Panc1 (cell line): ENCODE measurements around the gene CCDC80. TPM values are rescaled to one million over a fixed set of nuclear protein-coding genes. Genes with fewer than 3 reads are reported as not detected.

Source experiments
- ATAC-seq: fragments of 200-7000 bp; cut with Tn5 transposase; 2 replicates; pipeline ENCODE4 v1.9.1; 2020; ENCODE audit warnings: mild to moderate bottlenecking, moderate library complexity
- BruUV-seq: library from RNA; stranded (reverse); fragments of 400-500 nt; replicated peaks from 2 replicates; lab custom pipeline; 2021; lab: Mats Ljungman, UMichigan
- CTCF ChIA-PET: fragments of 300-600 bp; sonication (Branson Sonifier 250); formaldehyde crosslinking; loops from one replicate; lab custom pipeline; 2022; ENCODE audit warnings: antibody characterized with exemption; lab: Charles Lee
- POLR2A ChIA-PET: fragments of 300-600 bp; sonication (Branson Sonifier 250); formaldehyde crosslinking; loops from one replicate; lab custom pipeline; 2022; ENCODE audit warnings: antibody characterized with exemption; lab: Charles Lee
- DNase-seq: peaks from one replicate; pipeline ENCODE4 v3.0.0-alpha.2; 2010; ENCODE audit warnings: low read depth, low spot score
- H3K27ac ChIP-seq: 2 replicates; pipeline ENCODE4 v1.5.1; 2011; ENCODE audit warnings: mild to moderate bottlenecking, low read length, inconsistent platforms
- H3K27me3 ChIP-seq: fragments of 200-500 bp; sonication (Bioruptor generic); 2 replicates; pipeline ENCODE4 v1.6.0; 2014; ENCODE audit warnings: low read length, inconsistent platforms; ENCODE audit not compliant: control insufficient read depth, insufficient read depth
- H3K36me3 ChIP-seq: fragments of 200-500 bp; sonication (Bioruptor generic); 2 replicates; pipeline ENCODE4 v1.5.1; 2014; ENCODE audit warnings: inconsistent platforms, mild to moderate bottlenecking, low read length, moderate library complexity; ENCODE audit not compliant: control insufficient read depth, insufficient read depth
- H3K4me1 ChIP-seq: 2 replicates; pipeline ENCODE4 v1.5.1; 2011; ENCODE audit warnings: inconsistent platforms, mild to moderate bottlenecking, low read length, moderate library complexity; ENCODE audit not compliant: control insufficient read depth, insufficient read depth
- H3K4me3 ChIP-seq, 2 experiments: 2 replicates each; pipeline ENCODE4 v1.5.1; 2011 to 2012; ENCODE audit warnings: low read depth in 2 of 2, low read length in 2 of 2, mild to moderate bottlenecking in 2 of 2, inconsistent platforms in 1 of 2, moderate library complexity in 1 of 2
- H3K9me3 ChIP-seq: fragments of 200-500 bp; sonication (Bioruptor generic); 2 replicates; pipeline ENCODE4 v1.5.1; 2014; ENCODE audit warnings: low read depth, mild to moderate bottlenecking, inconsistent platforms, low read length, moderate library complexity; ENCODE audit not compliant: control insufficient read depth, insufficient read depth
- POLR2AphosphoS5 ChIP-seq: IDR thresholded peaks from 2 replicates; pipeline ENCODE4 v1.6.1; 2012; ENCODE audit warnings: mild to moderate bottlenecking, low read depth, low read length, moderate library complexity
- SIN3A ChIP-seq: IDR thresholded peaks from 2 replicates; pipeline ENCODE4 v1.6.1; 2012; ENCODE audit warnings: low read depth, mild to moderate bottlenecking, low read length, moderate library complexity, borderline replicate concordance; ENCODE audit not compliant: insufficient read depth
- TCF7L2 ChIP-seq: IDR thresholded peaks from 2 replicates; pipeline ENCODE4 v1.6.1; 2011; ENCODE audit warnings: mild to moderate bottlenecking, low read depth, low read length, inconsistent platforms
- in situ Hi-C: cut with HindIII; loops from 2 replicates; pipeline ENCODE4 v1.10.0; 2016; ENCODE audit warnings: low sequenced_read_pairs, low pct_unique_long_range_greater_than_20kb
- intact Hi-C: fragments of 100-400 bp; cut with micrococcal nuclease; formaldehyde crosslinking; loops from one replicate; pipeline ENCODE4 v1.10.0; 2022; ENCODE audit not compliant: unreplicated experiment
- total RNA-seq: library from RNA; stranded (reverse); gene quantifications from one replicate; pipeline ENCODE4 v1.2.1, GENCODE V29; 2021; ENCODE audit not compliant: unreplicated experiment
- TF ChIP-seq, protein P1 (sequence below): fragments of 450-650 bp; IDR thresholded peaks from 2 replicates; pipeline ENCODE4 v1.5.1; 2017; ENCODE audit warnings: mild to moderate bottlenecking
- TF ChIP-seq, protein P2 (sequence below), 2 experiments: IDR thresholded peaks; 2 replicates each; pipeline ENCODE4 v1.6.1; 2011 to 2012; ENCODE audit warnings: low read depth in 2 of 2, control low read depth in 1 of 2, low read length in 1 of 2, mild to moderate bottlenecking in 1 of 2, moderate library complexity in 1 of 2; ENCODE audit not compliant: insufficient read depth in 1 of 2

Gene CCDC80
- total RNA-seq, 1 experiment from 2014 or later: 0.64 TPM

DNA sequence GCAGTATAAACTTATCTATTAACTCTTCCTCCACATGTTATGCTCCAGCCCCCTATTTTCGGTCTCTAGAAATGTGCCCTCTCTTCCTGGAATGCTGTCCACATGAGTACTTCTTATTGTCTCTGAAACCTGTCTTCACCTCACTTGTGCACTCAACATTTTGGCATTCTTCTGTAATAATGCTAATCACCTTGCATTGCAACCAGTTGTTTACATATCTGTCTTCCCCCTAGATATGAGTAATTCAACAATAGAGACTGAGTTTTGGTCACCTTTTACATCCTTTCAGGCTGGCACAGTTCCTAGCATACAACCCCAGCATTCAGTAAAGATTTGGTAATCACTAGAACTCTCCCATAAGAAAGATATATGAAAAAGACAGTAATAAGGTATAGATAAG, 17.2 kb downstream of the CCDC80 start:
- ATAC-seq: no peak
- no peak overlapping the region for H3K27ac ChIP-seq
- POLR2A ChIA-PET: no interaction called here
- no peaks in the 10 kb centered on the region for H3K27me3 ChIP-seq
- DNase-seq: no peak
- no peaks in the 10 kb centered on the region for H3K36me3 ChIP-seq
- H3K4me3 ChIP-seq: no peak overlapping the region
- intact Hi-C loops: no loop called here
- no TSS peak for BruUV-seq
- no peak for TF ChIP-seq POLR2AphosphoS5
- TF ChIP-seq TCF7L2: no peak
- TF ChIP-seq, protein P1, sequence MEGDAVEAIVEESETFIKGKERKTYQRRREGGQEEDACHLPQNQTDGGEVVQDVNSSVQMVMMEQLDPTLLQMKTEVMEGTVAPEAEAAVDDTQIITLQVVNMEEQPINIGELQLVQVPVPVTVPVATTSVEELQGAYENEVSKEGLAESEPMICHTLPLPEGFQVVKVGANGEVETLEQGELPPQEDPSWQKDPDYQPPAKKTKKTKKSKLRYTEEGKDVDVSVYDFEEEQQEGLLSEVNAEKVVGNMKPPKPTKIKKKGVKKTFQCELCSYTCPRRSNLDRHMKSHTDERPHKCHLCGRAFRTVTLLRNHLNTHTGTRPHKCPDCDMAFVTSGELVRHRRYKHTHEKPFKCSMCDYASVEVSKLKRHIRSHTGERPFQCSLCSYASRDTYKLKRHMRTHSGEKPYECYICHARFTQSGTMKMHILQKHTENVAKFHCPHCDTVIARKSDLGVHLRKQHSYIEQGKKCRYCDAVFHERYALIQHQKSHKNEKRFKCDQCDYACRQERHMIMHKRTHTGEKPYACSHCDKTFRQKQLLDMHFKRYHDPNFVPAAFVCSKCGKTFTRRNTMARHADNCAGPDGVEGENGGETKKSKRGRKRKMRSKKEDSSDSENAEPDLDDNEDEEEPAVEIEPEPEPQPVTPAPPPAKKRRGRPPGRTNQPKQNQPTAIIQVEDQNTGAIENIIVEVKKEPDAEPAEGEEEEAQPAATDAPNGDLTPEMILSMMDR: no peak
- no peak for TF ChIP-seq SIN3A
- TF ChIP-seq, protein P2, sequence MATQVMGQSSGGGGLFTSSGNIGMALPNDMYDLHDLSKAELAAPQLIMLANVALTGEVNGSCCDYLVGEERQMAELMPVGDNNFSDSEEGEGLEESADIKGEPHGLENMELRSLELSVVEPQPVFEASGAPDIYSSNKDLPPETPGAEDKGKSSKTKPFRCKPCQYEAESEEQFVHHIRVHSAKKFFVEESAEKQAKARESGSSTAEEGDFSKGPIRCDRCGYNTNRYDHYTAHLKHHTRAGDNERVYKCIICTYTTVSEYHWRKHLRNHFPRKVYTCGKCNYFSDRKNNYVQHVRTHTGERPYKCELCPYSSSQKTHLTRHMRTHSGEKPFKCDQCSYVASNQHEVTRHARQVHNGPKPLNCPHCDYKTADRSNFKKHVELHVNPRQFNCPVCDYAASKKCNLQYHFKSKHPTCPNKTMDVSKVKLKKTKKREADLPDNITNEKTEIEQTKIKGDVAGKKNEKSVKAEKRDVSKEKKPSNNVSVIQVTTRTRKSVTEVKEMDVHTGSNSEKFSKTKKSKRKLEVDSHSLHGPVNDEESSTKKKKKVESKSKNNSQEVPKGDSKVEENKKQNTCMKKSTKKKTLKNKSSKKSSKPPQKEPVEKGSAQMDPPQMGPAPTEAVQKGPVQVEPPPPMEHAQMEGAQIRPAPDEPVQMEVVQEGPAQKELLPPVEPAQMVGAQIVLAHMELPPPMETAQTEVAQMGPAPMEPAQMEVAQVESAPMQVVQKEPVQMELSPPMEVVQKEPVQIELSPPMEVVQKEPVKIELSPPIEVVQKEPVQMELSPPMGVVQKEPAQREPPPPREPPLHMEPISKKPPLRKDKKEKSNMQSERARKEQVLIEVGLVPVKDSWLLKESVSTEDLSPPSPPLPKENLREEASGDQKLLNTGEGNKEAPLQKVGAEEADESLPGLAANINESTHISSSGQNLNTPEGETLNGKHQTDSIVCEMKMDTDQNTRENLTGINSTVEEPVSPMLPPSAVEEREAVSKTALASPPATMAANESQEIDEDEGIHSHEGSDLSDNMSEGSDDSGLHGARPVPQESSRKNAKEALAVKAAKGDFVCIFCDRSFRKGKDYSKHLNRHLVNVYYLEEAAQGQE (IDR thresholded peaks at IDR 0.05; ENCODE audit: insufficient read depth in 1 of 2, low read depth in 2 of 2, low read length in 1 of 2): no peak
- no peaks in the 10 kb centered on the region for H3K4me1 ChIP-seq
- no peaks in the 10 kb centered on the region for H3K9me3 ChIP-seq
- in situ Hi-C loops: no loop called here
- CTCF ChIA-PET: no interaction called here

DNA sequence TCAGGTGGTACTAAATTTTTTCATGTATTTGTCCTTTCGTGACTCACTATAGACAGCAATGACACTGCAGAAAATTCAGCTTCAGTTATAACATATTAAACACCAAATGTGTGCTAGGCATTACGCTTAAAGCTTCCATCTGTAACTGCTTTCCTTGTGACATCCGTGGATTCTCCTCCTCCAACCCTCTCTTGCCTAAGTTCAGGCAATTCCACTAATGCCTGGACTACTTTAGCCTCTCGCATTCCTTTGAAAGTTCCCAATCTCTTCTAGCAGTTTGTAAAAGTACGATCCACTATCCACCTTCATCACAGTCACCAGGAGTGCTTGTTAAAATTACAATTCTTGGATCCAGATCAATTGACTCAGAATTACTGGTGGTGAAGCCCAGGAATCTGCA, 17.7 kb downstream of the CCDC80 start:
- intact Hi-C loops (no loop called here), in situ Hi-C loops (no loop called here)
- CTCF ChIA-PET: no interaction called here
- no peak for DNase-seq
- Histone ChIP-seq H3K27me3 (no peaks in the 10 kb centered on the region), H3K36me3 (no peaks in the 10 kb centered on the region), H3K4me3 (no peak overlapping the region), H3K4me1 (no peaks in the 10 kb centered on the region), H3K9me3 (no peaks in the 10 kb centered on the region), H3K27ac (no peak overlapping the region)
- no peak for ATAC-seq
- no TSS peak for BruUV-seq
- POLR2A ChIA-PET: no interaction called here
- TF ChIP-seq TCF7L2: no peak
- TF ChIP-seq SIN3A: no peak

DNA sequence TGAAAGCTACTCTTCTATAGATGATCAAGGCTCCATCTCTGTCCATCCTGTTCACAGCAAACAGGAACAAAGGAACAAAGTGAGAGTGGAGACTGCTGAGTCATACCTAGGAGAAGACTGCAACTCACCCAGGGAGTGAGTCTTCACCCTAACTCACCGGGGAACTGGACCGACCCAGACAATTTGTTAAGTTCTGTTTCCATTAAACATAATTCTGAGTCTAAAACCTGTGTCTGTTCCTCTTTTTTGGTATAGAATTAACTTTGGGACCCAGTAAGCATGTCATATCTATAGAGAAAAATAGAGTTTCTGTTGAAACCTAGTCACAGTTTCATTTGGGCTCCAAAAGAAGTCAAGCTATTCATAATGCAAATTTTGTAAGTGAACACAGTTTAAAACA, 21.6 kb downstream of the CCDC80 start:
- ChIA-PET POLR2A (no interaction called here), CTCF (no interaction called here)
- H3K27me3 ChIP-seq: no peaks in the 10 kb centered on the region
- H3K9me3 ChIP-seq: no peaks in the 10 kb centered on the region
- H3K27ac ChIP-seq: no peak overlapping the region
- TF ChIP-seq, protein P1: no peak
- no peak for TF ChIP-seq POLR2AphosphoS5
- TF ChIP-seq SIN3A: no peak
- TF ChIP-seq TCF7L2: no peak
- TF ChIP-seq, protein P2 (IDR thresholded peaks at IDR 0.05; ENCODE audit: insufficient read depth in 1 of 2, low read depth in 2 of 2, low read length in 1 of 2): no peak
- ATAC-seq (no peak), DNase-seq (no peak)
- no TSS peak for BruUV-seq
- in situ Hi-C loops (no loop called here), intact Hi-C loops (no loop called here)
- H3K4me3 ChIP-seq: no peak overlapping the region
- H3K4me1 ChIP-seq: no peaks in the 10 kb centered on the region
- H3K36me3 ChIP-seq: no peaks in the 10 kb centered on the region
